K562 treated with DMSO at 1 percent for 48 hours (cell line): ENCODE measurements around the gene MTF1. TPM values are rescaled to one million over a fixed set of nuclear protein-coding genes. Genes with fewer than 3 reads are reported as not detected.

Source experiments
- total RNA-seq: library from RNA; unstranded; fragments of 300-600 nt; gene quantifications from 2 replicates; pipeline ENCODE4 v1.2.3, GENCODE V29; 2022; ENCODE audit warnings: low replicate concordance; ENCODE audit errors: extremely low read depth

MTF1 gene
- total RNA-seq: not detected in 2 replicates

DNA sequence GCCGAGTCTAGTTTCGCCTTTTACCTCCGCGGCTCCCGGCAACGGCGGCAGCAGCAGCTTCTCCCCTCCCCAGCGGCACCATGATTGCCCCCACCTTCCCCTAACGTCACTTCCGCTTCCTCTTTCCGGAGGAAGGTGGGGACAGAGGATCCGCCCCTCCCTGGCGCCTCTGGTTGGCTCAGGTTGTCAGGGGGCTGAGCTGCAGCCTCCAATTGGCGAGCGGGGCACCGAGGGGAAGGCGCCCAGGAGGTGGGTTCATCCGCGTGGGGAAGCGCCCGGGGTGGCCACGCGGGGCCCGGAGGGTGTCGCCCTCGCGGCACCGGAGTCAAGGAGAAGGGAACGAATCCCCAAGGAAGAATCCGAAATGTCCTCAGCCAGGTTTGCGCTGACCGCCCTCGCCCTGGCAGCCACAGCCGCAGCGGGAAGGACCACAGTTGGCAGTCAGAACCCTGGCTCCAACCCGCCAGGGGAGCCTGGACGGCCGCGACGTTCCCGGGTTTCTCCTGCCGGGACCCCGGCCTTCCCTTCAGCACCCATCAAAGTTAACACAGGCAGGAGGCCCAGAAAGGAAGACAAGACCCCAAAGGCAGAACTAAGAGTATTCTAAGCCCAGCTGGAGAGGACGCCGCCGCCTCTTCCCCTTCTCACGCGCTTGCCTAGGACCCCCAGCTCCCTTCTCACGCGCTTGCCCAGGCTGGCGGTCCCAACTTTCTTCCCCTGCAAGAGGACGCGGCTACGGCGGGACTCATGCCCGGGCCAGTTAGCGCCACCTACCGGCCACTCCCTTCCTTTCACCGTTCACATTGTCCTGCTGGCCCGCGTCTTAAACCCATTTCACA is at the start of gene MTF1:
Gene MTF1 (minus strand): TSS at position 86 of the 839 bp plus-strand sequence. CDS start 1,934 bp downstream, outside the sequence.

DNA sequence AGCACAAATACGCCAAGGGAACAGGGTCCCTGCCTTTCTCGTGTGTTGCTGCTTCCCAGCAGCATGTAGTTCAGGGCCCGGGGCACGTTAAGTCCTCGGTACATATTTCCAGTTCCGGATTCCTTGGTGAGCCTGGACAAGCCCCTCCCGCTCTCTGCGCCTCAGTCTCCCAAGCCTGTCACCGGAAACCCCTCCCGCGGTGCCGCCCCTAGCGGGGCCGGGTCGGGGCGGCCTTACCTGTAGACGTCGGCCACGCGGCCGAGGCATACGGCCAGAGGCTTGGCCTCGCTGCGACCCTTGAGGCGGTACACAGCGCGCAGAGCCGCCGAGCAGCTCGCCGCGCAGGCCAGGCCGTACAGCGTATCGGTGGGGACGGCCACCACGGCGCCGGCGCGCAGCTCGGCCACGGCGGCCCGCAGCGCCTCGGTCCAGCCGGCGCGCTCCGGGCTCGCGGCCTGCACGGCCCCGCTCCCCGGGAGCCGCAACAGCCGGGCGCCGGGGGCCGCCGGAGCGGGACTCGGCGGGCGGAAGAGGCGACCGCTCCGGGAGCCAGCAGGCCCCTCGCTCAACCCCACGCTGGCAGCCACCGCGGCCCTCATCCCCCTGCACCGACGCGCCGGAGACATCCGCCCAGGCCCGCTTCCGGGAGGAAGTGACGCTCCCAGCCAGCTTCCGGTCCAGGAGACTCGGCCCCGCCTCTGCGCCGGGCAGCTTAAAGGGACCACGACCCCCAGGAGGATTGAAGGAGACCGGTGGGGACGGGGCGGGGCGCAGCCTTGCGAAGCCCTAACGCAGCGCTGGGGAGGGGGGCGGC is 51.6 kb downstream of the MTF1 start, which contains the start of the genes C1orf122 and YRDC:
Gene C1orf122 (plus strand): TSS at position 236 of the 814 bp plus-strand sequence. CDS start 615 bp downstream, outside the sequence.
Gene YRDC (minus strand): TSS at position 654 of the 814 bp plus-strand sequence. CDS start 28 bp downstream, at position 626.

DNA sequence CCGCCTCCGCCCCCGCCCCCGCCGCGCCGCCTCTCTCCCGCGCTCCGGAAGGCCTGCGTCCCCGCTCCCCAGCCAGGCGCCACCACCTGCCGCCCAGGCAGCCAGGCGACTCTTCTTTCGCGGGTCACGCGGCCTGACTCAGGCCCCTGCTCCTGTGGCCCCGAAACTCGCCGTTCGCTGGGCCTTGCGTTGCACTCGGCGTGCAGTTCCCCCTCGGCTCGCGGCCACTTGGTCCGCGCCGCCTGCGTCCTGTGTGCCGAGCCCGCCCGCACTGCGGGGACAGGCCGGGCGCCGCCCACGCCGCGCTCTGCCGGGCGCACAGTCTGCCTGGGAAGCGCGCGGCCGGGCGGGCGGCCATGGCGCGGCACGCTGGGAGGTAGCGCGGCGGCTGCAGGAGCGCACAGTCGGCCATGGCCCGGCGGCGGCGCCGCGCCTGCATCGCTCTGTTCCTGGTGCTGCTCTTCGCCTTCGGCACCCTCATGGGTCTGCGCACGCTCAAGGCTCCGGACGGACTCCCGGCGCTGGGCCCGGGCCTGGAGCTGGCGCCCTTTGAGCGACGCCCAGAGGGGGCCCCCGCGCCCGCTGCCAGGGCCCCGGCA is 65.5 kb downstream of the MTF1 start, which contains the start of gene MANEAL:
Gene MANEAL (plus strand): TSS at position 75 of the 599 bp plus-strand sequence. CDS start 336 bp downstream, at position 411.

GRCh38 chr1:37764888-37765441 is 94.4 kb downstream of the MTF1 start, which contains the start of gene EPHA10:
Gene EPHA10 (minus strand): TSS chr1:37765120. CDS start chr1:37765066, 54 bp downstream.

Other genes with a start within 250 kb of the MTF1 start
- not detected in 2 replicates for gene RSPO1, start 224.7 kb downstream of the MTF1 start, total RNA-seq
- gene CDCA8, start 167.1 kb downstream of the MTF1 start, total RNA-seq: not detected in 2 replicates
- gene EPHA10, start 94.5 kb downstream of the MTF1 start, total RNA-seq: not detected in 2 replicates
- not detected in 2 replicates for gene MANEAL, start 65.7 kb downstream of the MTF1 start, total RNA-seq
- gene C1orf122, start 51.8 kb downstream of the MTF1 start, total RNA-seq: not detected in 2 replicates
- gene YRDC, start 51.4 kb downstream of the MTF1 start, total RNA-seq: not detected in 2 replicates
- not detected in 2 replicates for gene INPP5B, start 87.5 kb upstream of the MTF1 start, total RNA-seq
- not detected in 2 replicates for gene SF3A3, start 130.4 kb upstream of the MTF1 start, total RNA-seq
- 340 TPM in 1 of 2 replicates, not detected in the other for gene FHL3, start 145.9 kb upstream of the MTF1 start, total RNA-seq
- gene UTP11, start 153.1 kb upstream of the MTF1 start, total RNA-seq: not detected in 2 replicates
- not detected in 2 replicates for gene POU3F1, start 187.2 kb upstream of the MTF1 start, total RNA-seq